Activated T-helper 2 cell treated with anti-CD3 and anti-CD28 coated beads, Interferon-gamma antibody, Interleukin-2, Interleukin-4, amounts not matched to agents 10 μg/mL and 5 μg/mL and 100 μg/mL, durations not matched to agents 14 hours and 24 hours and 36 hours (primary cell): Measurements from ENCODE around the gene HIRA. TPM values are rescaled to one million over a fixed set of nuclear protein-coding genes. Genes with fewer than 3 reads are reported as not detected.
"Not testable (repeated sequence)": the region's sequence is repeated elsewhere in the genome, so short reads cannot be mapped to it uniquely, and the experiment has no call there.

ENCODE experiments used
- DNase-seq: peaks from one replicate; pipeline ENCODE4 v3.0.0; 2021; ENCODE audit warnings: low spot score
- H3K27ac Mint-ChIP-seq: one replicate; pipeline ENCODE4 v1.8.0; 2021; ENCODE audit warnings: mixed read lengths
- H3K27me3 Mint-ChIP-seq: one replicate; pipeline ENCODE4 v1.8.0; 2021; ENCODE audit warnings: low read depth, mixed read lengths
- H3K36me3 Mint-ChIP-seq: one replicate; pipeline ENCODE4 v1.8.0; 2021; ENCODE audit warnings: low read depth, mixed read lengths
- H3K4me1 Mint-ChIP-seq: one replicate; pipeline ENCODE4 v1.8.0; 2021; ENCODE audit warnings: low read depth, mixed read lengths
- H3K4me3 Mint-ChIP-seq: one replicate; pipeline ENCODE4 v1.8.0; 2021; ENCODE audit warnings: low read depth, mild to moderate bottlenecking, moderate library complexity, mixed read lengths
- H3K9me3 Mint-ChIP-seq: one replicate; pipeline ENCODE4 v1.8.0; 2021; ENCODE audit warnings: mixed read lengths
- intact Hi-C: fragments of 100-400 bp; cut with micrococcal nuclease; formaldehyde crosslinking; loops from one replicate; pipeline ENCODE4 v1.15.1; 2023
- total RNA-seq: library from RNA; stranded (reverse); gene quantifications from 2 replicates; pipeline ENCODE4 v1.2.3, GENCODE V29; 2022

HIRA gene
- total RNA-seq, 1 donor from 2014 or later, result 36.0 TPM

DNA sequence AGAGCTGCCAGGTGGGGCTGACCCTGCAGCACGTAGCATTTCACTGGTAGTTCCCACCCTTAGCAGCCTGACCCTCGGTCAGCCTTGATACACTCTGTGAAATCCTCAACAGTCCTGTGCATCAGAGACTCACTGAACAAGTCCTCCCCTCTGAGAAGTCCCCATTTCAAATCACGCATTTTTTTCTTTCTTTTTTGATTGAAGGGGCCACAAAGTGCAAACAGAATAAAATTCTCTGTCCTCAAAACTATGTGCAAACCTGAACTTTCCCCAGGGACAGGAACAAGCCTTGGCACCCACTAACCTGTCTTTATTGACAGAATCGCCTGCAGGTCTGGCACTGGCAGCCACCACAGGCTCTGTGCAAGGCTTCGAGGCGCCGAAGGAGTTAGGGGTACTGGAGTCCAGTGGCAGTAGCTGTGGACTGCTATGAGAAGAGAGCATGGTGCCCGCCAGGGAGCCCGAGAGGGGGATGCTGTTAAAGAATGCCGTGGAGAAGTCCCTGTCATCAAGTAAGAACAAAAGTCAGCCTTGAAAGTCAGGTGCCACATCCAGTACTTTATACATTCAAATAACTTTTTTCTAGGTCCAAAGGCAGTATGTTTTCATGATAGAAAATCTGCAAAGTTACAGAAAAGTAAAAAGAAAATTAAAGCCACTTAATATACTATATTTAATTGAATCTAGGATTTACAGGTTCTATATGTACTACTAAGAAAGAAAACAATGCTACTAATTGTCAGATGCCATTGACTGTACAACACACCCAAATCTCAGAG is 53.8 kb downstream of the HIRA start:
- H3K27me3 Mint-ChIP-seq, result no peaks in the 10 kb centered on the region
- H3K27ac Mint-ChIP-seq, result no peak overlapping the region
- no peak for DNase-seq
- H3K4me3 Mint-ChIP-seq, result no peak overlapping the region
- no peaks in the 10 kb centered on the region for H3K4me1 Mint-ChIP-seq
- peaks cover 55% of the 10 kb centered on the region for H3K36me3 Mint-ChIP-seq
- no peaks in the 10 kb centered on the region for H3K9me3 Mint-ChIP-seq
- intact Hi-C loops, result no loop called here

DNA sequence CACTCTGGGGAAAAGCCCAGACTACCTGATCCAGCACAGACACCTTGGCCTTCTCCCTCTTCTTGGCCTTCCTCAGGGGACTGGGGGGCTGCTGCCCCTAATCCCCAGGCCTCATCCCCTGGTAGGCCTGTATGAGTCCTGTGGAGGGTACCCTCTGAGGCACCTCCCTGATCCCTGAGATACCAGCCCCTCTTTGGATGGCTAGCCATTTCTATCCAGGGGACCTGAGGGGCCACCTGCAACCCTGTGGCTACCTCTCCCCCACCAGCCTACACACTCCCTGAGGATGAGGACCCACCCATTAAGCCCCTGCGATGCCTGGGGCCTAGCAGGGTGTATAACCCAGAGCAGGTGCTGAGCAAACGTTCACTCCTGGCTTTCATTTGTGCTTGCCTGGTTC is 54.6 kb downstream of the HIRA start:
- no peak overlapping the region for H3K27ac Mint-ChIP-seq
- no peak for DNase-seq

GRCh38 chr22:19376247-19376646 is 55.3 kb downstream of the HIRA start:
- no peak for DNase-seq
- Mint-ChIP-seq H3K9me3 (no peaks in the 10 kb centered on the region), H3K27me3 (no peaks in the 10 kb centered on the region), H3K36me3 (peaks cover 53% of the 10 kb centered on the region), H3K4me1 (no peaks in the 10 kb centered on the region), H3K4me3 (no peak overlapping the region), H3K27ac (no peak overlapping the region)
- intact Hi-C loops, result no loop called here

More for the DNA sequence above, 54.6 kb downstream of the HIRA start:
- Mint-ChIP-seq H3K4me3 (no peak overlapping the region), H3K27me3 (no peaks in the 10 kb centered on the region), H3K9me3 (no peaks in the 10 kb centered on the region), H3K36me3 (peaks cover 51% of the 10 kb centered on the region), H3K4me1 (no peaks in the 10 kb centered on the region)
- intact Hi-C loops, result no loop called here

GRCh38 chr22:19375435-19375834 is 56.1 kb downstream of the HIRA start:
- DNase-seq, result no peak
- no peak overlapping the region for H3K4me3 Mint-ChIP-seq
- intact Hi-C loops, result no loop called here
- H3K9me3 Mint-ChIP-seq, result no peaks in the 10 kb centered on the region
- no peaks in the 10 kb centered on the region for H3K27me3 Mint-ChIP-seq
- H3K4me1 Mint-ChIP-seq, result no peaks in the 10 kb centered on the region
- no peak overlapping the region for H3K27ac Mint-ChIP-seq
- H3K36me3 Mint-ChIP-seq, result peaks cover 54% of the 10 kb centered on the region

DNA sequence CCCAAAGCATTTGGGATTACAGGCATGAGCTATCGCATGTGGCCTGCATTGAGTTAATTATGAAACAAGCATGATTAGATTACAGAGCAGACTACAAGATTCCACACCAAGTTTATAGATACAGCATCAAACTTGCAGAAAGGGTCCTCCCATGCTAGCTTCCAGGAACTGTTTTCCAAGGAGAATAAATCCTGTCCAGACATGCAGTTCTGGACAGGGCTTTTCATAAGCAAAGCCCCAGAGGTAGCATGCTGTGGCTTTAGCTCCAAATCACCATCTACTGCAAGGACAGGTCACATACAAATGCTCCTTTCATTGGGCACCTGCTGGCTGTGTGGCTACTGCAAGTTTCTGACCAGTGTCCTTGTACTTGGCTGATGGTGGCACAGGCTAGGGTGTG is 57.1 kb downstream of the HIRA start:
- Mint-ChIP-seq H3K4me1 (no peaks in the 10 kb centered on the region), H3K27ac (no peak overlapping the region), H3K4me3 (no peak overlapping the region), H3K9me3 (no peaks in the 10 kb centered on the region), H3K36me3 (peaks cover 58% of the 10 kb centered on the region), H3K27me3 (no peaks in the 10 kb centered on the region)
- intact Hi-C loops, result no loop called here
- DNase-seq, result no peak

- no peaks in the 10 kb centered on the region for H3K27me3 Mint-ChIP-seq
- no peak for DNase-seq
- no peaks in the 10 kb centered on the region for H3K4me1 Mint-ChIP-seq
- intact Hi-C loops, result no loop called here
- no peak overlapping the region for H3K4me3 Mint-ChIP-seq
- no peak overlapping the region for H3K27ac Mint-ChIP-seq
- no peaks in the 10 kb centered on the region for H3K9me3 Mint-ChIP-seq
- peaks cover 58% of the 10 kb centered on the region for H3K36me3 Mint-ChIP-seq
Measured at GRCh38 chr22:19373450-19373849, 58.1 kb downstream of the HIRA start.

- Mint-ChIP-seq H3K27me3 (no peaks in the 10 kb centered on the region), H3K9me3 (no peaks in the 10 kb centered on the region), H3K27ac (no peak overlapping the region), H3K36me3 (peaks cover 59% of the 10 kb centered on the region), H3K4me1 (no peaks in the 10 kb centered on the region), H3K4me3 (no peak overlapping the region)
- DNase-seq, result no peak
- intact Hi-C loops, result no loop called here
Measured at GRCh38 chr22:19371893-19372292, 59.6 kb downstream of the HIRA start.

DNA sequence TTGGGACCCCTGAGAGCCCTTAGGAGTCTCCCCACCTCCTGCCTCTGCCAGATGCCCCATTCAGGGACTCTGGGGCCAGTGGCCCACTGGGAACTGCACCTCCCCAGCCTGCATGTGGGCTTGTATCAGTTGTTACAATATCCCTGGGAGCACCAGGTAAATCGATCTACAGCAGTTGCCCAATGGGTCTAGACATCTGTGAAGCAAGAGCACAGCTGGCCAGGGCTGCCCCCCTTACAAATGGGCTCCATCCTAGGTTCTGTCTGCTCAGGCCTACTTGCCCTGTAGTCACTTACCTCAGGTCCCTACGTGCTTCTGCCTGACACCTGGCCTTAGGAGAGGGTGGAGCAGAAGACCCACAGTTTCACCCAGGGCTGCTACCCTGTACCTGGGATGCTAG is 62.7 kb downstream of the HIRA start:
- Mint-ChIP-seq H3K4me3 (no peak overlapping the region), H3K9me3 (no peaks in the 10 kb centered on the region), H3K27ac (no peak overlapping the region), H3K4me1 (no peaks in the 10 kb centered on the region), H3K27me3 (no peaks in the 10 kb centered on the region), H3K36me3 (peaks cover 53% of the 10 kb centered on the region)
- intact Hi-C loops, result no loop called here
- DNase-seq, result no peak

GRCh38 chr22:19367763-19368367 is 63.7 kb downstream of the HIRA start:
- no peak overlapping the region for H3K4me3 Mint-ChIP-seq
- no peaks in the 10 kb centered on the region for H3K9me3 Mint-ChIP-seq
- H3K27me3 Mint-ChIP-seq, result no peaks in the 10 kb centered on the region
- no peak overlapping the region for H3K27ac Mint-ChIP-seq
- H3K36me3 Mint-ChIP-seq, result peaks cover 44% of the 10 kb centered on the region
- no peaks in the 10 kb centered on the region for H3K4me1 Mint-ChIP-seq
- intact Hi-C loops, result no loop called here
- no peak for DNase-seq

- DNase-seq, H3K4me3 Mint-ChIP-seq, intact Hi-C loops, H3K27ac Mint-ChIP-seq, H3K27me3 Mint-ChIP-seq, H3K4me1 Mint-ChIP-seq, H3K9me3 Mint-ChIP-seq: not testable (repeated sequence)
- peaks cover 51% of the 10 kb centered on the region for H3K36me3 Mint-ChIP-seq
Measured at GRCh38 chr22:19363541-19363940, 68.0 kb downstream of the HIRA start.

DNA sequence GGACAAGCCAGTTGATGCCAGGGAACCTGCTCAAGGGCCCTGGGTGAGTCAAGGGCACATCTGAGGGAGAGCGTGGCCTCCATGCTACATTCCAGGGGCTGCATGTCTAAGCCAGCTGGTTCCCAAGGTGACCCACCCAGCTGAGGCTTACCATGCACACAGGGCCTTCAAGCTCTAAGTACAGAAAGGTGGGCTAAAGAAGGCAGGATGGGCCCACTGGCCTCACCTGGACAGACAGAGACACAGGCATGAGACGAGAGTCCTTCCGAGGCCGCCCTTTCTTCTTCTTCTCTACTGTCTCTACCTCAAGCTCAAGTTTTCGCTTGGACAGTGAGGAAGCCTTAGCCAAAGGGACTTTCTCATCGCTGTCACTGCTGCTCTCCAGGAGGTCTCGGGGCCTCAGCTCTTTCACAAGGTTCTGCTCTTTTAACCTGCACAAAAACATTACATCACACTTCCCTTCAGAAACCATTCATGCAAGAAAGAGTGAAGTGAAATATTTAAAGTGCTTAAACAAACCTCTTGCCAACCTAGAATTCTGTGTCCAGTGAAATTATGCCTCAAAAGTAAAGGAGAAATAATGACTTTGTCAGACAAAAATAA is 69.9 kb downstream of the HIRA start:
- DNase-seq, result no peak
- H3K36me3 Mint-ChIP-seq, result peaks cover 55% of the 10 kb centered on the region
- H3K4me1 Mint-ChIP-seq, result no peaks in the 10 kb centered on the region
- no peak overlapping the region for H3K27ac Mint-ChIP-seq
- H3K9me3 Mint-ChIP-seq, result no peaks in the 10 kb centered on the region
- H3K27me3 Mint-ChIP-seq, result no peaks in the 10 kb centered on the region
- no peak overlapping the region for H3K4me3 Mint-ChIP-seq
- intact Hi-C loops, result no loop called here

GRCh38 chr22:19360862-19361261 is 70.7 kb downstream of the HIRA start:
- Mint-ChIP-seq H3K27ac (no peak overlapping the region), H3K4me1 (no peaks in the 10 kb centered on the region), H3K4me3 (no peak overlapping the region), H3K27me3 (no peaks in the 10 kb centered on the region), H3K9me3 (no peaks in the 10 kb centered on the region), H3K36me3 (peaks cover 51% of the 10 kb centered on the region)
- intact Hi-C loops, result no loop called here
- no peak for DNase-seq

GRCh38 chr22:19360300-19360792 is 71.2 kb downstream of the HIRA start:
- H3K36me3 Mint-ChIP-seq, result peaks cover 55% of the 10 kb centered on the region
- H3K9me3 Mint-ChIP-seq, result no peaks in the 10 kb centered on the region
- DNase-seq, result no peak
- no peaks in the 10 kb centered on the region for H3K27me3 Mint-ChIP-seq
- intact Hi-C loops, result no loop called here
- no peaks in the 10 kb centered on the region for H3K4me1 Mint-ChIP-seq
- H3K27ac Mint-ChIP-seq, result no peak overlapping the region
- no peak overlapping the region for H3K4me3 Mint-ChIP-seq
